Karpas-422 (cell line): ENCODE measurements around the gene PLAC1. TPM values are rescaled to one million over a fixed set of nuclear protein-coding genes. Genes with fewer than 3 reads are reported as not detected.

Experiments used
- DNase-seq: peaks from one replicate; pipeline ENCODE4 v3.0.0-alpha.2; 2015
- H2AFZ ChIP-seq: fragments of 200-600 bp; sonication (generic); 2 replicates; pipeline ENCODE4 v1.6.1; 2014; ENCODE audit warnings: antibody characterized with exemption, low read length, mixed read lengths
- H3K27ac ChIP-seq: fragments of 200-600 bp; sonication (generic); 2 replicates; pipeline ENCODE4 v1.5.1; 2014; ENCODE audit warnings: mild to moderate bottlenecking, low read length, moderate library complexity
- H3K27me3 ChIP-seq: fragments of 200-600 bp; sonication (generic); 2 replicates; pipeline ENCODE4 v1.6.1; 2014; ENCODE audit warnings: low read length, mixed read lengths
- H3K36me3 ChIP-seq: fragments of 200-600 bp; sonication (generic); 2 replicates; pipeline ENCODE4 v1.6.1; 2014; ENCODE audit warnings: low read length, mixed read lengths; ENCODE audit not compliant: insufficient read depth
- H3K4me1 ChIP-seq: fragments of 200-600 bp; sonication (generic); 2 replicates; pipeline ENCODE4 v1.6.1; 2014; ENCODE audit warnings: mild to moderate bottlenecking, low read length, mixed read lengths
- H3K4me2 ChIP-seq: fragments of 200-600 bp; sonication (generic); 2 replicates; pipeline ENCODE4 v1.6.1; 2014; ENCODE audit warnings: low read length, low read depth, mild to moderate bottlenecking; ENCODE audit not compliant: poor library complexity, severe bottlenecking
- H3K4me3 ChIP-seq: fragments of 200-600 bp; sonication (generic); 2 replicates; pipeline ENCODE4 v1.5.1; 2014; ENCODE audit warnings: mild to moderate bottlenecking, antibody characterized with exemption, low read length, mixed read lengths
- H3K79me2 ChIP-seq: fragments of 200-600 bp; sonication (generic); 2 replicates; pipeline ENCODE4 v1.6.1; 2014; ENCODE audit warnings: mild to moderate bottlenecking, low read length, mixed read lengths
- H3K9ac ChIP-seq: fragments of 200-600 bp; sonication (generic); 2 replicates; pipeline ENCODE4 v1.6.0; 2014; ENCODE audit warnings: low read length
- H3K9me2 ChIP-seq: fragments of 200-600 bp; sonication (generic), shearing (Covaris generic); replicated peaks from 2 replicates; pipeline ENCODE4 v1.6.0; 2014; ENCODE audit warnings: mild to moderate bottlenecking, low read length, moderate library complexity; ENCODE audit not compliant: insufficient read depth
- H3K9me3 ChIP-seq: fragments of 300-700, 200-600 bp; sonication (generic); 2 replicates; pipeline ENCODE4 v1.6.1; 2014; ENCODE audit warnings: low read length, mixed read lengths
- H4K20me1 ChIP-seq: fragments of 200-600 bp; sonication (generic); 2 replicates; pipeline ENCODE4 v1.6.1; 2014; ENCODE audit warnings: mild to moderate bottlenecking, antibody characterized with exemption, low read length, low read depth; ENCODE audit not compliant: insufficient read depth
- total RNA-seq: library from RNA; depleted of rRNA; stranded (reverse); fragments of >200 nt; shearing (Covaris generic); gene quantifications from 2 replicates; pipeline ENCODE4 v1.2.3, GENCODE V29; 2014; ENCODE audit warnings: low replicate concordance

PLAC1 gene
- total RNA-seq, 1 experiment from 2014 or later = not detected

DNA sequence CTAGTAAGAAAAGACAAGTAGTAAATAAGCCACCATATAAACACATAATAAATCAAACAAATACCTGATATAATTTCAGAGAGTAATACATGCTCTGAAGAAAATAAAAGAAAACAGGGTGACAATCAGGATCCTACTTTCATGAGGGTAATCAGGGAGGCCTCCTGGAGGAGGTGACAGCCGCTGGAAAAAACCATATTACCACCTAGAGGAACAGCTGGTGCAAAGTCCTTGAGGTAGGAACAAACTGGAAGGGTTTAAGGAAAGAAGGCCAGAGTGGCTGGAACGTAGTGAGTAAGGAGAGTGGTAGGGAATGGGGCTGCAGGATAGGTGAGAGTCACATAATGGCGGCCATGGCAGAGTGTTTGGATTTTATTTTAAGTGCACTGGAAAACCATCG lies 19.1 kb upstream of the PLAC1 start:
- H3K4me2 ChIP-seq = no peak overlapping the region

DNA sequence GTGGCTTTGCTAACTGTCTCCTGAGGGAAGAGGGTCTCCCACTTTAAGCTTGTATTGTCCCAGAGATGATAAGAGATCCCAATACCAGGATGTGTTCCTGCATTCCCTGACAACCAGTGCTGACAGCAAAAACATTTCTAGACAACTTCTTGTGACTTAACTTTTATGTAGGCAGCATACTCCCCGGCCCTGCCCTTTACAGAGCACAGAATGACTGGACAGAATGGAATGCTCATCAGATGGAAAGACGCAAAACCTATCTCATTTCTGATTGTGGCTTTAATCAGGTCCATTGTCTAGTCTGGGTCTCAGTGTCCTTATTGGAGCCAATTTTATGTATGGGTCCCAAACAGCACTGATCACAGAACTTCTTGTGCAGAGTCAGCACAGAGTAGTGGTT lies 18.2 kb upstream of the PLAC1 start:
- H2AFZ ChIP-seq = no peak overlapping the region
- no peak for DNase-seq
- H3K79me2 ChIP-seq = no peaks in the 10 kb centered on the region
- no peak overlapping the region for H3K4me2 ChIP-seq
- no peaks in the 10 kb centered on the region for H3K9me3 ChIP-seq
- no peaks in the 10 kb centered on the region for H3K4me1 ChIP-seq
- H3K4me3 ChIP-seq = no peak overlapping the region
- no peak overlapping the region for H3K27ac ChIP-seq
- H3K9me2 ChIP-seq = no peaks in the 10 kb centered on the region
- H3K27me3 ChIP-seq = 0 out of 2 replicates have a peak, but pooled peaks cover 3% of the 10 kb centered on the region
- no peak overlapping the region for H3K9ac ChIP-seq
- H4K20me1 ChIP-seq = no peaks in the 10 kb centered on the region
- no peaks in the 10 kb centered on the region for H3K36me3 ChIP-seq

More for the DNA sequence above, 19.1 kb upstream of the PLAC1 start:
- Histone ChIP-seq H3K4me1 (no peaks in the 10 kb centered on the region), H3K36me3 (no peaks in the 10 kb centered on the region), H3K9ac (no peak overlapping the region), H3K4me3 (no peak overlapping the region), H3K79me2 (no peaks in the 10 kb centered on the region), H2AFZ (no peak overlapping the region), H3K27me3 (no peaks in the 10 kb centered on the region), H3K9me3 (no peaks in the 10 kb centered on the region), H4K20me1 (no peaks in the 10 kb centered on the region), H3K9me2 (no peaks in the 10 kb centered on the region), H3K27ac (no peak overlapping the region)
- no peak for DNase-seq

DNA sequence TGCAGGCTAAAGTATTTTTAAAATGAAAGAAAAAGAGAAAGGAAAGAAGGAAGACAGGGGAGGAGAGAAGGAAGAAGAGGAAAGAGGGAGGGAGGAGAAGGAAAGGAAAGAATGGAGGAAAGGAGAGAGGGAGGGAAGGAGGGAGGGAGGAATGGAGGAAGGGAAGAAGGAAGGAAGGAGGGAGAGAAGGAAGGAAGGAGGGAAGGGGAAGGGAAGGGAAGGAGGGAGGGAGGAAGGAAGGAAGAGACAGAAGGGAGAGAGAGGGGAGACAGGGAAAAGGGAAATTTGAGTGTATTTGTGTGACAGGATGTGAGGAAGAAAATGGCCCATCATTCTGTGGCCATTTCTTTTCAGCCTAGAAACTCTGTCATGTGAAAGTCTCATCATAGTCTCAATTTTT lies 14.9 kb upstream of the PLAC1 start:
- H3K9ac ChIP-seq = no peak overlapping the region
- H2AFZ ChIP-seq = no peak overlapping the region
- no peak for DNase-seq
- no peaks in the 10 kb centered on the region for H3K9me2 ChIP-seq
- H3K4me2 ChIP-seq = no peak overlapping the region
- no peaks in the 10 kb centered on the region for H4K20me1 ChIP-seq
- no peaks in the 10 kb centered on the region for H3K36me3 ChIP-seq
- H3K79me2 ChIP-seq = no peaks in the 10 kb centered on the region
- 0 out of 2 replicates have a peak, but pooled peaks cover 3% of the 10 kb centered on the region for H3K27me3 ChIP-seq
- no peak overlapping the region for H3K4me3 ChIP-seq
- H3K9me3 ChIP-seq = no peaks in the 10 kb centered on the region
- no peak overlapping the region for H3K27ac ChIP-seq
- no peaks in the 10 kb centered on the region for H3K4me1 ChIP-seq

DNA sequence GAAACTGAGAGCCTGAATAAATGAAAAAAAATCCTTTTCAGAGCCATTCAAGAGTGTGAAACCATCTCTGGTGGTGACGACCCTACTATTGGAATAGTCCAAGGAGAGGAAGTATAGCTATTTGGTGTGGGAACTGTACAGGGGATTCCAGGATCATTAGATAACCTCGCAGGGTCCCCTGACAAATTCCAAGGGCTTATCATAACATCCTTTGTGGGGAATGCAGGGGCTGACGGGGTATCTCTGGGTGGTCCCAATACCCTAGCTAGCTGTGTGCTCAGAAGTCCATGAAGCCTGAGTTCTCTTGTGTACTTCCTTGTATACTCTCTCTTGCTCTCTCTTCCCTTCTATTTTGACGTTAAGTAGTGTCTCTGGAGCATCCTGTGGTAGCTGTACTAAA lies 13.8 kb upstream of the PLAC1 start:
- H3K4me1 ChIP-seq = no peaks in the 10 kb centered on the region

DNA sequence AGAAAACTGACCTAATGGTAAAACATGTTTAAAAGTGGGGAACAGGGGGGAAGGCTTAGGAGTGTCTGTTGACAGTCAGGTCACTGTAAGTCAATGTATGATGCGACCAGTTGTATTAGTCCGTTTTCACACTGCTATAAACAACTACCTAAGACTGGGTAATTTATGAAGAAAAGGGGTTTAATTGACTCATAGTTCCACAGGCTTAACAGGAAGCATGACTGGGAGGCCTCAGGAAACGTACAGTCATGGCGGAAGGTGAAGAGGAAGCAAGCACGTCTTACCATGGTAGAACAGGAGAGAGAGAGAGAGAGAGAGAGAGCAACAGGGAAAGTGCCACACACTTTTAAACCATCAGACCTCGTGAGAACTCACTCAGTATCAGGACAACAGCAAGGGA lies 13.0 kb upstream of the PLAC1 start:
- 0 out of 2 replicates have a peak, but pooled peaks cover 3% of the 10 kb centered on the region for H3K27me3 ChIP-seq
- no peak overlapping the region for H3K27ac ChIP-seq
- DNase-seq = no peak
- no peaks in the 10 kb centered on the region for H3K36me3 ChIP-seq
- H3K9me2 ChIP-seq = no peaks in the 10 kb centered on the region
- H3K9ac ChIP-seq = no peak overlapping the region
- H2AFZ ChIP-seq = no peak overlapping the region
- H3K4me2 ChIP-seq = no peak overlapping the region
- H3K79me2 ChIP-seq = no peaks in the 10 kb centered on the region
- no peaks in the 10 kb centered on the region for H4K20me1 ChIP-seq
- no peaks in the 10 kb centered on the region for H3K9me3 ChIP-seq
- H3K4me1 ChIP-seq = no peaks in the 10 kb centered on the region
- H3K4me3 ChIP-seq = no peak overlapping the region

More for the DNA sequence above, 13.8 kb upstream of the PLAC1 start:
- no peaks in the 10 kb centered on the region for H3K79me2 ChIP-seq
- 0 out of 2 replicates have a peak, but pooled peaks cover 3% of the 10 kb centered on the region for H3K27me3 ChIP-seq
- no peaks in the 10 kb centered on the region for H3K9me3 ChIP-seq
- H4K20me1 ChIP-seq = no peaks in the 10 kb centered on the region
- H3K4me2 ChIP-seq = no peak overlapping the region
- H3K9me2 ChIP-seq = no peaks in the 10 kb centered on the region
- H3K9ac ChIP-seq = no peak overlapping the region
- H3K36me3 ChIP-seq = no peaks in the 10 kb centered on the region
- H3K27ac ChIP-seq = no peak overlapping the region
- no peak for DNase-seq
- no peak overlapping the region for H3K4me3 ChIP-seq
- H2AFZ ChIP-seq = no peak overlapping the region

DNA sequence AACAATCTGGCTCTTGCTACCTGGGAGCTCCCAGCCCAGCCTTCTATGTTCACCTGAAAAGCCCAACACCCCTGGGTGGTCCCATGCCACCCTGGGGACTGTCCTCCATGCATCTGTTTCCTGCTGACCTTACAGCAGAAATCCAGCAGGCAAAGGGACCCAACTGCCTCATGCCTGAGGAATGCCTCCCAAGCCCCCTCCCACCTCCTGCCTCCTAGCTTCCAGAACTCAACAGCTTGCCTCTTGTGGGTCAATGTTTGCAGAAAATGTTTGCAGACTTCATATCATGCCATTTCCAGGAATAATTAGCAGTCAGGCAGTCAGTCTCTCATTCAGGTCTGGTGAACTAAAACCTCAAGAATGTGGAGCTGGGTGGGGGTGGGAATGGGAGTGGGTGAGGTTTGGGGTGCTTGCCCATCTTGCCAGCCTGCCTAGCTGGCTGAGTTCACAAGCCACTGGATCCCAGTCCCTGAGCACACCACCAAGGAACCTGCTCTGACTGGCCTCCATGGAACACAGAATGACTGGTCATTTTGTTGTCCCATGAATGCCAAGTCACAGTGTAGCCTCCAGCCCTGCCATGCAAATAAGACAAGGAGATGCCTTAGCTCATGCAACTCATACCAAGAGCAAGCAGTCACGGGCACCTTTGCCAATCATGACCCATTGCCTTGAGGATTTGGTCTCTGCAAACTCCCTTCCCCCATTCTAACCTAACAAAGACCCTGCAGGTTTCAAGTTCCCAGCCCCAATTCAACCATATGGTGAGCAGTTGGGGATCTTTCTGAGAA lies 12.1 kb upstream of the PLAC1 start:
- Histone ChIP-seq H3K27ac (no peak overlapping the region), H3K9me2 (no peaks in the 10 kb centered on the region), H3K4me3 (no peak overlapping the region), H3K4me2 (no peak overlapping the region), H2AFZ (no peak overlapping the region), H3K9me3 (no peaks in the 10 kb centered on the region), H3K36me3 (no peaks in the 10 kb centered on the region), H3K79me2 (no peaks in the 10 kb centered on the region), H3K27me3 (0 out of 2 replicates have a peak, but pooled peaks cover 3% of the 10 kb centered on the region), H3K4me1 (no peaks in the 10 kb centered on the region), H4K20me1 (no peaks in the 10 kb centered on the region), H3K9ac (no peak overlapping the region)
- DNase-seq = no peak

DNA sequence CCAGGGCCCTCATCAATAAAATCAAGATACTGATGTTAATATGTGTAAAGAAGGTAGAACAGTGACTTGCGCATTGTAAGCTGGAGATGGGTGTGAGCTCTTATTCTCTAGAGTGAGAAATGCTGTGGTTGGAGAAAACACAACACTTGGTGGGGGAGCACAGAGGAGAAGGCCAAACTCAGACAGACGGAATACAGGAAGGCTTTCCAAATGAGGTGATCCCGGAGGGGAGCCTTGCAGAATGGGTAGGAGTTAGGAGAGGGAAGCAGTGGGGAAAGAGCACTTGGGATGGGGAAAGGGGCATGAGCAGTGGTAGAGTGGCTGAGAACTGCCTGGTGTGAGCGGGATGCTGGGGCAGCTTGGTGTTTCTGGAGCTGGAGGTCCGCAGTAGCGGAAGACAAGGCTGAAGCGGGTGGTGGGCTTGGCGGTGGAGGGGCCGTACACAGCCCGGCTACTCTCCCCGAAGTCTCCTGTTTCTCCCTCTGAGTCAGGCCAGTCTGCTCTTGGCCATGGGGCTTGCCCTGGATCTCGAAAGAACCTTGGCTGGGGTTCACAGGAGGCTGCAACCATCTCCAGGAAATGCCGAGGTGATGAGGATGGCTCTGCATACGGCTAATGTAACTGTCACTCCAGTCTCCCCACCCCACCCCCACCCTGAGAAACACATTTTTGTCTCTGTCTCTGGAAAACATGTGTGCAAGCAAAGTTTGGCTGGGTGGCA lies 11.3 kb upstream of the PLAC1 start:
- H3K36me3 ChIP-seq = no peaks in the 10 kb centered on the region
- no peak overlapping the region for H2AFZ ChIP-seq
- H3K9me3 ChIP-seq = no peaks in the 10 kb centered on the region
- H3K79me2 ChIP-seq = no peaks in the 10 kb centered on the region
- no peaks in the 10 kb centered on the region for H4K20me1 ChIP-seq
- H3K4me2 ChIP-seq = no peak overlapping the region
- no peak overlapping the region for H3K9ac ChIP-seq
- H3K9me2 ChIP-seq = no peaks in the 10 kb centered on the region
- 0 out of 2 replicates have a peak, but pooled peaks cover 3% of the 10 kb centered on the region for H3K27me3 ChIP-seq
- no peak for DNase-seq
- H3K27ac ChIP-seq = no peak overlapping the region
- no peaks in the 10 kb centered on the region for H3K4me1 ChIP-seq
- H3K4me3 ChIP-seq = no peak overlapping the region

DNA sequence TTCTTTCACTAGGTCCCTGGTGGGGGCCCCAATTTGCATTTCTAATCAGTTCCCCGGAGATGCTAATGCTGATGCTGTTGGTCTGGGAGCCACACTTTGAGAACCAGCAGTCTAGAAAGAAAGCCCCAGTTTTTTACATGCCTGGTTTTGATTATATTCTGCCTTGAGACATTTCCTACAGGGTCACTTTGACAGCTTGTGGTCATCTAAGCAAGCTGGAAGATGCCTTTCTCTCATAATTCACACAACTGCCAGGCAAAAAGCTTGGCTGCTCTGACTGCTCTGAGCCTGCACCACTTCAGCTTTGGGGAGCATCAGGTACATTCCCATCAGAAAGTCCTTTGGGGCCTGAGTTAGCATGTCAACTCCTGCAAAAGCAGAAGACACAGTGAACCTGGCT lies 5.9 kb upstream of the PLAC1 start:
- no peak overlapping the region for H2AFZ ChIP-seq
- no peaks in the 10 kb centered on the region for H3K79me2 ChIP-seq
- no peak overlapping the region for H3K4me3 ChIP-seq
- no peaks in the 10 kb centered on the region for H3K9me3 ChIP-seq
- no peak overlapping the region for H3K4me2 ChIP-seq
- H3K9me2 ChIP-seq = no peaks in the 10 kb centered on the region
- peaks cover 6% of the 10 kb centered on the region for H3K4me1 ChIP-seq
- no peaks in the 10 kb centered on the region for H3K27me3 ChIP-seq
- no peak overlapping the region for H3K27ac ChIP-seq
- H3K36me3 ChIP-seq = no peaks in the 10 kb centered on the region
- no peaks in the 10 kb centered on the region for H4K20me1 ChIP-seq
- no peak for DNase-seq
- H3K9ac ChIP-seq = no peak overlapping the region
